ENCODE data around the gene FASTKD2. TPM values are rescaled to one million over a fixed set of nuclear protein-coding genes. Genes with fewer than 3 reads are reported as not detected.

FASTKD2 gene
- total RNA-seq, 1 experiment from 2014 or later = 41.4 TPM

GRCh38 chr2:206797376-206797775 is 32.0 kb downstream of the FASTKD2 start:
- no peak overlapping the region for H3K27ac ChIP-seq (ENCODE audit: low read length)
- no peak overlapping the region for H3K4me2 ChIP-seq (ENCODE audit: low read length)
- no TSS peak for BruUV-seq (replicated peaks)
- ATAC-seq (no peak), DNase-seq (no peak)
- H3F3A ChIP-seq (ENCODE audit: low read length, unreplicated experiment) = no peaks in the 10 kb centered on the region
- no peaks in the 10 kb centered on the region for H4K20me1 ChIP-seq (ENCODE audit: low read length)
- peaks cover 4% of the 10 kb centered on the region; the same call in 1 of the 2 replicates for H3K36me3 ChIP-seq (ENCODE audit: low read depth, low read length)
- H3K4me3 ChIP-seq (ENCODE audit: low read length) = no peak overlapping the region
- 0 out of 2 replicates have a peak, but pooled peaks cover 6% of the 10 kb centered on the region for H3K4me1 ChIP-seq (ENCODE audit: insufficient read depth, low read length)
- H3K9ac ChIP-seq (ENCODE audit: low read length) = no peak overlapping the region
- H3K27me3 ChIP-seq (ENCODE audit: low read length) = no peaks in the 10 kb centered on the region
- ChIA-PET POLR2A (ENCODE audit: unreplicated experiment) (no interaction called here), CTCF (interaction anchor here (0.6 kb wide), 1 partner anchor 664 kb away, joined by 3 read pairs; no protein-coding TSS in a partner anchor)
- no peak overlapping the region for H2AFZ ChIP-seq (ENCODE audit: low read length)
- H3K9me3 ChIP-seq (ENCODE audit: low read length) = no peaks in the 10 kb centered on the region
- H3K79me2 ChIP-seq (ENCODE audit: low read length) = no peaks in the 10 kb centered on the region
- intact Hi-C loops (cut with micrococcal nuclease) = no loop called here
- H3K9me2 ChIP-seq (replicated peaks; ENCODE audit: low read length) = no peaks in the 10 kb centered on the region
- TF ChIP-seq CTCF (conservative IDR thresholded peaks at IDR 0.05; ENCODE audit: low read depth, low read length) (no peak), EZH2 (IDR thresholded peaks at IDR 0.05; ENCODE audit: low read length, unreplicated experiment) (no peak), EZH2phosphoT487 (IDR thresholded peaks at IDR 0.05; ENCODE audit: borderline replicate concordance, low read length) (no peak)

DNA sequence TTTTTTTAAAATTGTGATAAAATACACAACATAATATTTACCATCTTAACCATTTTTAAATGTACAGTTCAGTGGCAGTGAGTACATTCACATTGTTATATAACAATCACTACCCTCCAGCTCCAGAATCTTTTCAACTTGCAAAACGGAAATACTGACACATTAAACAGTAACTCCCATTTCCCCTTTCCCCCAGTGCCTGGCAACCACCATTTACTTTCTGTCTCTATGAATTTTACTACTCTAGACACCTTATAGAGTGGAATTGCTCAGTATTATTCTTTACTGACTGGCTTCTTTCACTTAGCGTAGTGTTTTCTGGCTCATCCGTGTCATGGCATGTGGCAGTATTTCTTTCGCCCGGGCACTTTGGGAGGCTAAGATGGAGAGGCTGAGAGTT is 32.6 kb downstream of the FASTKD2 start:
- ATAC-seq (no peak), DNase-seq (no peak)
- 0 out of 2 replicates have a peak, but pooled peaks cover 6% of the 10 kb centered on the region for H3K4me1 ChIP-seq (ENCODE audit: insufficient read depth, low read length)
- H3K36me3 ChIP-seq (ENCODE audit: low read depth, low read length) = no peaks in the 10 kb centered on the region
- ChIA-PET CTCF (interaction anchor here (0.6 kb wide), 1 partner anchor 663 kb away, joined by 3 read pairs; no protein-coding TSS in a partner anchor), POLR2A (ENCODE audit: unreplicated experiment) (no interaction called here)
- H3K9me2 ChIP-seq (replicated peaks; ENCODE audit: low read length) = no peaks in the 10 kb centered on the region
- H3F3A ChIP-seq (ENCODE audit: low read length, unreplicated experiment) = no peaks in the 10 kb centered on the region
- no TSS peak for BruUV-seq (replicated peaks)
- H3K27ac ChIP-seq (ENCODE audit: low read length) = no peak overlapping the region
- TF ChIP-seq CTCF (conservative IDR thresholded peaks at IDR 0.05; ENCODE audit: low read depth, low read length) (no peak), EZH2phosphoT487 (IDR thresholded peaks at IDR 0.05; ENCODE audit: borderline replicate concordance, low read length) (no peak), EZH2 (IDR thresholded peaks at IDR 0.05; ENCODE audit: low read length, unreplicated experiment) (no peak)
- H3K9ac ChIP-seq (ENCODE audit: low read length) = no peak overlapping the region
- H3K4me3 ChIP-seq (ENCODE audit: low read length) = no peak overlapping the region
- no peaks in the 10 kb centered on the region for H3K9me3 ChIP-seq (ENCODE audit: low read length)
- no peaks in the 10 kb centered on the region for H4K20me1 ChIP-seq (ENCODE audit: low read length)
- H3K27me3 ChIP-seq (ENCODE audit: low read length) = no peaks in the 10 kb centered on the region
- H2AFZ ChIP-seq (ENCODE audit: low read length) = no peak overlapping the region
- H3K79me2 ChIP-seq (ENCODE audit: low read length) = no peaks in the 10 kb centered on the region
- intact Hi-C loops (cut with micrococcal nuclease) = no loop called here
- no peak overlapping the region for H3K4me2 ChIP-seq (ENCODE audit: low read length)

GRCh38 chr2:206799083-206799482 is 33.7 kb downstream of the FASTKD2 start:
- no peaks in the 10 kb centered on the region for H3K9me3 ChIP-seq (ENCODE audit: low read length)
- no peak overlapping the region for H3K4me2 ChIP-seq (ENCODE audit: low read length)
- intact Hi-C loops (cut with micrococcal nuclease) = no loop called here
- H2AFZ ChIP-seq (ENCODE audit: low read length) = no peak overlapping the region
- ATAC-seq = no peak
- H3K4me1 ChIP-seq (ENCODE audit: insufficient read depth, low read length) = 0 out of 2 replicates have a peak, but pooled peaks cover 6% of the 10 kb centered on the region
- H3K4me3 ChIP-seq (ENCODE audit: low read length) = no peak overlapping the region
- no peak for TF ChIP-seq CTCF (conservative IDR thresholded peaks at IDR 0.05; ENCODE audit: low read depth, low read length)
- H3K9me2 ChIP-seq (replicated peaks; ENCODE audit: low read length) = no peaks in the 10 kb centered on the region
- H3K27ac ChIP-seq (ENCODE audit: low read length) = no peak overlapping the region
- H3K9ac ChIP-seq (ENCODE audit: low read length) = no peak overlapping the region
- POLR2A ChIA-PET (ENCODE audit: unreplicated experiment) = interaction anchor here (0.6 kb wide), 1 partner anchor 8 kb away, joined by 3 read pairs; no protein-coding TSS in a partner anchor
- no peaks in the 10 kb centered on the region for H3K27me3 ChIP-seq (ENCODE audit: low read length)
- H3K36me3 ChIP-seq (ENCODE audit: low read depth, low read length) = no peaks in the 10 kb centered on the region
- CTCF ChIA-PET = no interaction called here
- no peaks in the 10 kb centered on the region for H3F3A ChIP-seq (ENCODE audit: low read length, unreplicated experiment)
- no peaks in the 10 kb centered on the region for H3K79me2 ChIP-seq (ENCODE audit: low read length)
- BruUV-seq (replicated peaks) = no TSS peak
- DNase-seq = no peak
- H4K20me1 ChIP-seq (ENCODE audit: low read length) = no peaks in the 10 kb centered on the region
